Aortic smooth muscle cell (primary cell): ENCODE data around the gene NRROS. TPM values are rescaled to one million over a fixed set of nuclear protein-coding genes. Genes with fewer than 3 reads are reported as not detected.

ENCODE experiments used
- total RNA-seq: library from RNA; depleted of rRNA; stranded (reverse); fragments of >200 nt; gene quantifications from 2 replicates; pipeline ENCODE4 v1.2.3, GENCODE V29; 2014

NRROS gene
- 2.9 and 3.5 TPM in 2 replicates for total RNA-seq

DNA sequence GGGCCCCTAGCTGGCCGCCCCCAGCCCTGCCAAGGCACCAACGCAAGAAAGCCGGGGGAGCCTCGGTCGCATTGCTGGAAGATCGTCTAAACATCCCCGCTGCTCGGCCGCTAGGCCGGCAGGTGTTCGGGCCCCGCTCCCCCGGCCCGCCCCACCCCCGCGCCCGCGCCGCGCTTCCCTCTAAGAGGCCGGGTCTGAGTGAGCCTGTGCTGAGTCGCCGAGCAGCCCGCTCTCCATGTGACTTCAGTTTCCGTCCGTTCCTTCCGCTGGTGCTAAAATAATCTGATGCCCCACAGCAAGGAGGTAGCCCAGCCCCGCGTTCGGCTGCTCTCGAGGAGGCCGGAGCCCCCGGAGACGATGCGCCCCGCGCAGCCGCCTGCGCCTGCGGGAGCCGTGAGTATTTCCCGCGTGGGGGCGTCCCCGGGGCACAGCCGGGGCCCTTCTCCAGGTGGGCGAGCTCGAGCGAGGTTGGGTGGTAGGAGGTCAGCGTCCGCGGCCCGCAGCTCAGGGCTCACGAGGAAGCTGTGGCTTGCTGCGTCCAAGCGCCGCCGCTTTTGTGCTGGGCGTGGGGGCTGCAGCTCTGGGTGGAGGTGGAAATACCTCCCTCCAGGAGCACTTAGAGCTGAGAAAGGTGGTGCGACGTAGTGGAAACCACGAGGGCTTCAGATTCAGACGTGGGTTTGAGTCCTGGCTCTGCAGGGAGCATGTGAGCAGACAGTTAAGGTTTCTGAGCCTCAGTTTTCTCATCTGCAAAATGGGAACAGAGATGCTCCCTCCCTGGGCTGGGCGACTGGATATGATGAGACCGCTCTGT lies at the start of gene NRROS:
Gene NRROS, plus strand, starts transcription at position 212 of the 814 bp plus-strand sequence. CDS start 14,846 bp downstream, outside the sequence.

Other genes starting within 250 kb of the NRROS start
- 16.1 and 16.6 TPM in 2 replicates for gene UBXN7, start 207.3 kb upstream of the NRROS start, total RNA-seq
- 17.4 and 22.2 TPM in 2 replicates for gene RNF168, start 135.9 kb upstream of the NRROS start, total RNA-seq
- gene SMCO1, start 124.3 kb upstream of the NRROS start, total RNA-seq, result not detected in 2 replicates
- gene WDR53, start 71.1 kb upstream of the NRROS start, total RNA-seq, result 7.5 and 10.0 TPM in 2 replicates
- gene FBXO45, start 71.0 kb upstream of the NRROS start, total RNA-seq, result 7.1 and 8.7 TPM in 2 replicates
- 3.3 and 3.7 TPM in 2 replicates for gene CEP19, start 72.6 kb downstream of the NRROS start, total RNA-seq
- gene PIGX, start 72.7 kb downstream of the NRROS start, total RNA-seq, result 27.1 and 28.8 TPM in 2 replicates
- 38.0 and 68.6 TPM in 2 replicates for gene PAK2, start 100.2 kb downstream of the NRROS start, total RNA-seq
- gene SENP5, start 228.2 kb downstream of the NRROS start, total RNA-seq, result 42.0 and 42.8 TPM in 2 replicates